ENCODE data around the gene TCF7L1.

Gene TCF7L1

GRCh38 chr2:85164145-85164569 is 31.0 kb downstream of the TCF7L1 start:
- no peak for DNase-seq

GRCh38 chr2:85165088-85165690 is 32.0 kb downstream of the TCF7L1 start:
- no peak for DNase-seq

GRCh38 chr2:85166021-85166420 is 32.8 kb downstream of the TCF7L1 start:
- no peak for DNase-seq

GRCh38 chr2:85167479-85167878 is 34.3 kb downstream of the TCF7L1 start:
- no peak for DNase-seq

GRCh38 chr2:85168942-85169341 is 35.8 kb downstream of the TCF7L1 start:
- DNase-seq = no peak

GRCh38 chr2:85169581-85169980 is 36.4 kb downstream of the TCF7L1 start:
- DNase-seq = no peak

GRCh38 chr2:85170938-85171475 is 37.8 kb downstream of the TCF7L1 start:
- DNase-seq = no peak

GRCh38 chr2:85171916-85172315 is 38.7 kb downstream of the TCF7L1 start:
- no peak for DNase-seq

GRCh38 chr2:85173909-85174308 is 40.7 kb downstream of the TCF7L1 start:
- no peak for DNase-seq

- DNase-seq = no peak
These were observed 41.8 kb downstream of the TCF7L1 start for GRCh38 chr2:85174943-85175342.

GRCh38 chr2:85175369-85176299 is 42.4 kb downstream of the TCF7L1 start:
- DNase-seq = no peak

- no peak for DNase-seq
These were observed 44.0 kb downstream of the TCF7L1 start for GRCh38 chr2:85177031-85177824.

GRCh38 chr2:85178154-85178553 is 45.0 kb downstream of the TCF7L1 start:
- DNase-seq = no peak

- no peak for DNase-seq
These were observed 45.8 kb downstream of the TCF7L1 start for GRCh38 chr2:85178980-85179411.

- no peak for DNase-seq
These were observed 46.3 kb downstream of the TCF7L1 start for GRCh38 chr2:85179541-85179940.

GRCh38 chr2:85180322-85181133 is 47.3 kb downstream of the TCF7L1 start:
- no peak for DNase-seq

- no peak for DNase-seq
These were observed 48.0 kb downstream of the TCF7L1 start for GRCh38 chr2:85181134-85181631.

- no peak for DNase-seq
These were observed 48.8 kb downstream of the TCF7L1 start for GRCh38 chr2:85181844-85182456.

GRCh38 chr2:85183076-85183475 is 49.9 kb downstream of the TCF7L1 start:
- no peak for DNase-seq

GRCh38 chr2:85183479-85183878 is 50.3 kb downstream of the TCF7L1 start:
- DNase-seq = no peak

GRCh38 chr2:85184231-85184630 is 51.0 kb downstream of the TCF7L1 start:
- no peak for DNase-seq

- no peak for DNase-seq
These were observed 51.8 kb downstream of the TCF7L1 start for GRCh38 chr2:85184990-85185389.

Measured in GF-D8 (cell line).